PC-9 (cell line): Measurements from ENCODE around the gene LAMA2. TPM values are rescaled to one million over a fixed set of nuclear protein-coding genes. Genes with fewer than 3 reads are reported as not detected.

ENCODE experiments used
- BruUV-seq: library from RNA; stranded (reverse); fragments of 400-500 nt; replicated peaks from 2 replicates; lab custom pipeline; 2021; lab: Mats Ljungman, UMichigan
- CTCF ChIA-PET: fragments of 300-600 bp; sonication (Branson Sonifier 250); formaldehyde crosslinking; loops from one replicate; lab custom pipeline; 2022; ENCODE audit warnings: antibody characterized with exemption; lab: Charles Lee
- POLR2A ChIA-PET: fragments of 300-600 bp; sonication (Branson Sonifier 250); formaldehyde crosslinking; loops from one replicate; lab custom pipeline; 2022; ENCODE audit warnings: antibody characterized with exemption; ENCODE audit not compliant: unreplicated experiment; lab: Charles Lee
- DNase-seq, 2 experiments: peaks; one replicate each; pipeline versions ENCODE4 v3.0.0 to v3.0.0-alpha.2; 2015 to 2022; ENCODE audit warnings: mixed read lengths in 1 of 2
- H2AFZ ChIP-seq: fragments of 200-600 bp; sonication (generic); 2 replicates; pipeline ENCODE4 v1.8.1; 2017; ENCODE audit warnings: antibody characterized with exemption
- H3F3A ChIP-seq: fragments of 200-600 bp; sonication (generic); 2 replicates; pipeline ENCODE4 v1.8.1; 2017; ENCODE audit warnings: antibody characterized with exemption, mild to moderate bottlenecking, low read depth; ENCODE audit not compliant: insufficient read depth
- H3K27ac ChIP-seq: fragments of 200-600 bp; sonication (generic); 2 replicates; pipeline ENCODE4 v1.6.1; 2016; ENCODE audit warnings: mixed run types
- H3K27me3 ChIP-seq: fragments of 200-600 bp; sonication (generic); 2 replicates; pipeline ENCODE4 v1.6.1; 2016; ENCODE audit warnings: low read depth, mixed run types; ENCODE audit not compliant: insufficient read depth
- H3K36me3 ChIP-seq: fragments of 200-600 bp; sonication (generic); 2 replicates; pipeline ENCODE4 v1.6.1; 2016; ENCODE audit warnings: low read depth, mixed run types
- H3K4me1 ChIP-seq: fragments of 200-600 bp; sonication (generic); replicated peaks from 2 replicates; pipeline ENCODE4 v1.6.1; 2016; ENCODE audit warnings: mixed run types; ENCODE audit not compliant: insufficient read depth
- H3K4me2 ChIP-seq: fragments of 200-600 bp; sonication (generic); 2 replicates; pipeline ENCODE4 v1.6.1; 2017; ENCODE audit warnings: mixed run types
- H3K4me3 ChIP-seq: fragments of 200-600 bp; sonication (generic); 2 replicates; pipeline ENCODE4 v1.6.1; 2016; ENCODE audit warnings: mixed run types
- H3K79me2 ChIP-seq: fragments of 200-600 bp; sonication (generic); 2 replicates; pipeline ENCODE4 v1.6.1; 2017; ENCODE audit warnings: low read depth, mixed run types
- H3K9me2 ChIP-seq: fragments of 200-600 bp; sonication (generic); 2 replicates; pipeline ENCODE4 v1.8.1; 2017; ENCODE audit warnings: mild to moderate bottlenecking; ENCODE audit not compliant: insufficient read depth
- H3K9me3 ChIP-seq: fragments of 200-600 bp; sonication (generic); 2 replicates; pipeline ENCODE4 v1.8.1; 2016; ENCODE audit warnings: low read depth; ENCODE audit not compliant: insufficient read depth
- H4K20me1 ChIP-seq: fragments of 200-600 bp; sonication (generic); 2 replicates; pipeline ENCODE4 v1.8.1; 2017; ENCODE audit not compliant: insufficient read depth
- CTCF ChIP-seq: fragments of 200-600 bp; sonication (generic); conservative IDR thresholded peaks from 2 replicates; pipeline ENCODE4 v1.6.1; 2017; ENCODE audit warnings: mixed run types, antibody characterized with exemption, mild to moderate bottlenecking, moderate library complexity
- EZH2 ChIP-seq: fragments of 200-600 bp; sonication (generic); IDR thresholded peaks from 2 replicates; pipeline ENCODE4 v1.8.0; 2017; ENCODE audit warnings: antibody characterized with exemption, low read depth
- intact Hi-C: fragments of 100-400 bp; cut with micrococcal nuclease; formaldehyde crosslinking; loops from one replicate; pipeline ENCODE4 v1.10.0; 2022; ENCODE audit not compliant: unreplicated experiment
- total RNA-seq: library from RNA; stranded (reverse); gene quantifications from 2 replicates; pipeline ENCODE4 v1.2.3, GENCODE V29; 2021

The LAMA2 gene
- total RNA-seq, 1 experiment from 2014 or later: 2.8 TPM

GRCh38 chr6:129282019-129282418, 399.1 kb downstream of the LAMA2 start:
- ChIA-PET CTCF (no interaction called here), POLR2A (no interaction called here)
- intact Hi-C loops: no loop called here

DNA sequence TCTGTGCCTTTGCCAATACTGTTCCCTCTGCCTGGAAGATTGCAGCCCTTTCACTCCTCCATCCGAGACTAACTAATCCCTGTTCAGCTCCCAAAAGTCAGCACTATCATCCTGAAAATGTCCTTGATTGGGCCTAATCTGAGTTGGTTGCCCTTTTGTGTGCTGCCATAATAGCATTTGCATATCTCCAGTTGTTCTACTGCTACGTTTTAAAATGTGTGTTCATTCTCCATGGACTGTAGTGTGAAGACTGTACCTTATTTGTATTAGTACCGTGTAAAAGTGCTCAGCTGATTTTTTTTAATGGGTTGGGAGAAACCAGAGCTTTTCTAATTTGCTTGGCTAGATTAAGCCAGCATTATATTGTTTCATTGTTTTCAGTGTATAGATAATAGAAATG, 401.3 kb downstream of the LAMA2 start:
- Histone ChIP-seq H3K9me2 (no peaks in the 10 kb centered on the region), H3K36me3 (no peaks in the 10 kb centered on the region), H3K4me2 (no peak overlapping the region), H3F3A (no peaks in the 10 kb centered on the region), H3K79me2 (no peaks in the 10 kb centered on the region), H3K27me3 (no peaks in the 10 kb centered on the region), H3K27ac (no peak overlapping the region), H2AFZ (0 out of 2 replicates have a peak overlapping the region, but pooled peaks have one; percentile 4), H3K9me3 (no peaks in the 10 kb centered on the region), H3K4me1 (no peaks in the 10 kb centered on the region), H4K20me1 (no peaks in the 10 kb centered on the region), H3K4me3 (no peak overlapping the region)
- POLR2A ChIA-PET: no interaction called here
- BruUV-seq: no TSS peak
- DNase-seq: no peak
- intact Hi-C loops: no loop called here
- CTCF ChIA-PET: no interaction called here
- TF ChIP-seq EZH2 (no peak), CTCF (no peak)

More at GRCh38 chr6:129282019-129282418, 399.1 kb downstream of the LAMA2 start:
- DNase-seq: no peak
- no peak overlapping the region for H3K27ac ChIP-seq
- no TSS peak for BruUV-seq
- no peaks in the 10 kb centered on the region for H3K9me2 ChIP-seq
- H2AFZ ChIP-seq: no peak overlapping the region
- H3K9me3 ChIP-seq: no peaks in the 10 kb centered on the region
- no peaks in the 10 kb centered on the region for H4K20me1 ChIP-seq
- H3K27me3 ChIP-seq: no peaks in the 10 kb centered on the region
- H3K4me3 ChIP-seq: no peak overlapping the region
- no peaks in the 10 kb centered on the region for H3K36me3 ChIP-seq
- TF ChIP-seq CTCF (no peak), EZH2 (no peak)
- H3F3A ChIP-seq: no peaks in the 10 kb centered on the region
- no peak overlapping the region for H3K4me2 ChIP-seq
- H3K4me1 ChIP-seq: no peaks in the 10 kb centered on the region
- H3K79me2 ChIP-seq: no peaks in the 10 kb centered on the region

- Histone ChIP-seq H3K9me3 (no peaks in the 10 kb centered on the region), H3K36me3 (no peaks in the 10 kb centered on the region), H3F3A (no peaks in the 10 kb centered on the region), H3K4me3 (no peak overlapping the region), H3K4me2 (no peak overlapping the region), H3K27me3 (no peaks in the 10 kb centered on the region), H3K4me1 (no peaks in the 10 kb centered on the region), H2AFZ (no peak overlapping the region), H4K20me1 (no peaks in the 10 kb centered on the region), H3K79me2 (no peaks in the 10 kb centered on the region), H3K9me2 (no peaks in the 10 kb centered on the region), H3K27ac (no peak overlapping the region)
- no TSS peak for BruUV-seq
- ChIA-PET POLR2A (no interaction called here), CTCF (no interaction called here)
- TF ChIP-seq CTCF (no peak), EZH2 (no peak)
- intact Hi-C loops: no loop called here
- no peak for DNase-seq
Measured at GRCh38 chr6:129287231-129288177, 404.6 kb downstream of the LAMA2 start.
